HCT116 (cell line): ENCODE measurements around the gene PMAIP1.

Experiments used
- CBX3 ChIP-seq: IDR thresholded peaks from 2 replicates; pipeline ENCODE4 v1.6.1; 2012; ENCODE audit warnings: low read depth
- CEBPB ChIP-seq: IDR thresholded peaks from 2 replicates; pipeline ENCODE4 v1.6.1; 2012; ENCODE audit warnings: low read depth
- EGR1 ChIP-seq: IDR thresholded peaks from 2 replicates; pipeline ENCODE4 v1.6.1; 2012; ENCODE audit warnings: low read depth
- EZH2 ChIP-seq: fragments of 200-600 bp; sonication (generic); IDR thresholded peaks from 2 replicates; pipeline ENCODE4 v1.6.1; 2017; ENCODE audit warnings: antibody characterized with exemption, mixed run types
- EZH2phosphoT487 ChIP-seq: fragments of 200-600 bp; IDR thresholded peaks from 2 replicates; pipeline ENCODE4 v1.6.1; 2018; ENCODE audit warnings: antibody characterized with exemption, borderline replicate concordance
- FOSL1 ChIP-seq: IDR thresholded peaks from 2 replicates; pipeline ENCODE4 v1.6.1; 2012; ENCODE audit warnings: low read depth
- JUND ChIP-seq: IDR thresholded peaks from 2 replicates; pipeline ENCODE4 v1.6.1; 2012
- POLR2A ChIP-seq: IDR thresholded peaks from 2 replicates; pipeline ENCODE4 v1.7.0; 2011; ENCODE audit warnings: borderline replicate concordance; ENCODE audit not compliant: insufficient read depth, insufficient read length; ENCODE audit errors: extremely low read depth
- POLR2AphosphoS5 ChIP-seq: IDR thresholded peaks from 2 replicates; pipeline ENCODE4 v1.6.1; 2011; ENCODE audit warnings: mild to moderate bottlenecking, low read depth, low read length, moderate library complexity
- RAD21 ChIP-seq: IDR thresholded peaks from 2 replicates; pipeline ENCODE4 v1.6.1; 2012; ENCODE audit warnings: low read depth, mild to moderate bottlenecking
- YY1 ChIP-seq: IDR thresholded peaks from 2 replicates; pipeline ENCODE4 v1.6.1; 2011; ENCODE audit warnings: low read length, low read depth, moderate library complexity, mild to moderate bottlenecking; ENCODE audit not compliant: insufficient replicate concordance; ENCODE audit errors: extremely low read depth
- ZNF274 ChIP-seq: fragments of 200-500 bp; sonication (Bioruptor generic); IDR thresholded peaks from 2 replicates; pipeline ENCODE4 v1.6.1; 2014; ENCODE audit warnings: mild to moderate bottlenecking, low read depth, low read length, inconsistent platforms
- TF ChIP-seq, protein P1 (sequence below), 3 experiments: fragments of 200-600 bp in 1 of 3; sonication (generic) in 1 of 3; IDR thresholded peaks in 2 of 3; conservative IDR thresholded peaks in 1 of 3; 2 replicates each; pipeline ENCODE4 v1.5.1; 2012 to 2017; ENCODE audit warnings: low read depth in 2 of 3, low read length in 2 of 3, antibody characterized with exemption in 1 of 3, borderline replicate concordance in 1 of 3, control low read depth in 1 of 3, mild to moderate bottlenecking in 1 of 3, mixed read lengths in 1 of 3, mixed run types in 1 of 3, moderate library complexity in 1 of 3; ENCODE audit not compliant: insufficient read depth in 1 of 3
- TF ChIP-seq, protein P2 (sequence below): IDR thresholded peaks from 2 replicates; pipeline ENCODE4 v1.6.1; 2012

DNA sequence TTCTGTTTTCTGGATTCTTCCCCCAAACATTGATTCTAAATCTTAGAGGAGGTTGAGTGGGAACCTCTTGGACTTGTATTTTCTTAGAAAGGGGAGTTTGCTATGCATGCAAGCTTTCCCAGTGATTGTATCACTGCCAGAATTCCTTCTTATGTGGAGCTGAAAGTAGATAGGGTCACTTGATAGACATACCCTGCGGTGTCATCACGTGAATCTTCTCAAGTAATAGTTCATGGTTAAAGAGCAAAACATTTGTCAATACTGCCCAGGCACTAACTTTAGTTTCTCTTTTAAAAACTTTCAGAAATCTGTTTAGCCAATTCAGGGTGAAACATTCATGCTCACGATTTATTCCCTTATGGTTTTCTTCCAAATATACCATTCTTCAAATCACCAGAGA, 6.4 kb downstream of the PMAIP1 start:
- TF ChIP-seq, protein P1, sequence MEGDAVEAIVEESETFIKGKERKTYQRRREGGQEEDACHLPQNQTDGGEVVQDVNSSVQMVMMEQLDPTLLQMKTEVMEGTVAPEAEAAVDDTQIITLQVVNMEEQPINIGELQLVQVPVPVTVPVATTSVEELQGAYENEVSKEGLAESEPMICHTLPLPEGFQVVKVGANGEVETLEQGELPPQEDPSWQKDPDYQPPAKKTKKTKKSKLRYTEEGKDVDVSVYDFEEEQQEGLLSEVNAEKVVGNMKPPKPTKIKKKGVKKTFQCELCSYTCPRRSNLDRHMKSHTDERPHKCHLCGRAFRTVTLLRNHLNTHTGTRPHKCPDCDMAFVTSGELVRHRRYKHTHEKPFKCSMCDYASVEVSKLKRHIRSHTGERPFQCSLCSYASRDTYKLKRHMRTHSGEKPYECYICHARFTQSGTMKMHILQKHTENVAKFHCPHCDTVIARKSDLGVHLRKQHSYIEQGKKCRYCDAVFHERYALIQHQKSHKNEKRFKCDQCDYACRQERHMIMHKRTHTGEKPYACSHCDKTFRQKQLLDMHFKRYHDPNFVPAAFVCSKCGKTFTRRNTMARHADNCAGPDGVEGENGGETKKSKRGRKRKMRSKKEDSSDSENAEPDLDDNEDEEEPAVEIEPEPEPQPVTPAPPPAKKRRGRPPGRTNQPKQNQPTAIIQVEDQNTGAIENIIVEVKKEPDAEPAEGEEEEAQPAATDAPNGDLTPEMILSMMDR (IDR thresholded peaks at IDR 0.05 in 2 of 3, conservative IDR thresholded peaks at IDR 0.05 in 1 of 3; ENCODE audit: borderline replicate concordance in 1 of 3, insufficient read depth in 1 of 3, low read depth in 2 of 3, low read length in 2 of 3) = no peak
- TF ChIP-seq POLR2A = no peak
- TF ChIP-seq JUND = no peak
- no peak for TF ChIP-seq FOSL1
- TF ChIP-seq CEBPB = no peak
- TF ChIP-seq EZH2phosphoT487 = no peak
- TF ChIP-seq POLR2AphosphoS5 = no peak
- no peak for TF ChIP-seq CBX3
- no peak for TF ChIP-seq YY1
- no peak for TF ChIP-seq ZNF274
- no peak for TF ChIP-seq EZH2
- TF ChIP-seq RAD21 = no peak
- no peak for TF ChIP-seq EGR1
- TF ChIP-seq, protein P2, sequence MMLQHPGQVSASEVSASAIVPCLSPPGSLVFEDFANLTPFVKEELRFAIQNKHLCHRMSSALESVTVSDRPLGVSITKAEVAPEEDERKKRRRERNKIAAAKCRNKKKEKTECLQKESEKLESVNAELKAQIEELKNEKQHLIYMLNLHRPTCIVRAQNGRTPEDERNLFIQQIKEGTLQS = no peak
